HG03097 (cell line): ENCODE results near the gene TMEM97.

ENCODE experiments used
- ATAC-seq: cut with Tn5 transposase; IDR thresholded peaks from one replicate; pipeline ENCODE4 v1.9.1; 2021; ENCODE audit not compliant: unreplicated experiment, low FRiP score

The TMEM97 gene

GRCh38 chr17:28363776-28364650 is 45.0 kb downstream of the TMEM97 start:
- no peak for ATAC-seq

- ATAC-seq, result no peak
These were observed 45.8 kb downstream of the TMEM97 start, which contains the start of gene SEBOX for GRCh38 chr17:28364665-28365363. TSS of gene SEBOX (minus strand) at chr17:28365199. CDS start at chr17:28365151, 48 bp downstream.

- ATAC-seq, result no peak
These were observed 46.5 kb downstream of the TMEM97 start for GRCh38 chr17:28365487-28365886.

- ATAC-seq, result no peak
These were observed 47.6 kb downstream of the TMEM97 start for GRCh38 chr17:28366605-28367004.

GRCh38 chr17:28367641-28368305 is 48.8 kb downstream of the TMEM97 start:
- no peak for ATAC-seq

GRCh38 chr17:28368306-28368831 is 49.4 kb downstream of the TMEM97 start:
- no peak for ATAC-seq

GRCh38 chr17:28368915-28369683 is 50.1 kb downstream of the TMEM97 start:
- no peak for ATAC-seq

GRCh38 chr17:28369684-28370034 is 50.7 kb downstream of the TMEM97 start:
- ATAC-seq, result no peak

GRCh38 chr17:28370035-28370743 is 51.2 kb downstream of the TMEM97 start, which contains the start of gene VTN:
TSS of gene VTN (minus strand) at chr17:28370307. CDS start at chr17:28370203, 104 bp downstream.
- no peak for ATAC-seq

- no peak for ATAC-seq
These were observed 51.7 kb downstream of the TMEM97 start for GRCh38 chr17:28370744-28371103.

GRCh38 chr17:28371245-28372202 is 52.5 kb downstream of the TMEM97 start, which contains the start of gene SARM1:
TSS of gene SARM1 (plus strand) at chr17:28371694. CDS start at chr17:28372033, 339 bp downstream.
- peak; percentile 72 for ATAC-seq

GRCh38 chr17:28372203-28372944 is 53.4 kb downstream of the TMEM97 start:
- ATAC-seq, result peak; percentile 13

- ATAC-seq, result no peak
These were observed 53.9 kb downstream of the TMEM97 start for GRCh38 chr17:28372945-28373274.
